Right lobe of liver (tissue), 4 donors: ENCODE data around the gene CNDP1.

ENCODE experiments used
- CTCF ChIP-seq, 4 donors: fragments of 200-600 bp in 3 of 4; fragments of 450-650 bp in 1 of 4; IDR thresholded peaks; one replicate each; pipeline versions ENCODE4 v1.5.1 to v1.8.0; 2016 to 2022; ENCODE audit warnings: antibody characterized with exemption in 4 of 4, mild to moderate bottlenecking in 2 of 4
- POLR2A ChIP-seq: fragments of 450-650 bp; IDR thresholded peaks from one replicate; pipeline ENCODE4 v1.6.1; 2017; ENCODE audit warnings: antibody characterized with exemption, mild to moderate bottlenecking
- donor health status: DM: no; HTN: no; CAD: no.
- donor health status: DM: no; HTN: no; CAD: no.
- donor health status: DM: no; HTN: yes; CAD: no.

GRCh38 chr18:74488864-74489263 is 45.4 kb upstream of the CNDP1 start:
- TF ChIP-seq CTCF (IDR thresholded peaks at IDR 0.05): no peak
- no peak for TF ChIP-seq POLR2A
